NCI-H69 (cell line): ENCODE results near the gene GAS7.
"Not testable (repeated sequence)": the region's sequence is repeated elsewhere in the genome, so short reads cannot be mapped to it uniquely, and the experiment has no call there.

Source experiments
- DNase-seq: peaks from one replicate; lab custom pipeline; 2025; lab: John Stamatoyannopoulos, UW

GAS7 gene

GRCh38 chr17:10021272-10021984, 177.0 kb downstream of the GAS7 start:
- no peak for DNase-seq

GRCh38 chr17:10019941-10020451, 178.4 kb downstream of the GAS7 start:
- no peak for DNase-seq

GRCh38 chr17:10018461-10018891, 179.9 kb downstream of the GAS7 start:
- no peak for DNase-seq

- not testable (repeated sequence) for DNase-seq
These were observed 181.3 kb downstream of the GAS7 start for GRCh38 chr17:10016958-10017570.

GRCh38 chr17:10013365-10014112, 184.9 kb downstream of the GAS7 start:
- DNase-seq: no peak

- DNase-seq: no peak
These were observed 187.7 kb downstream of the GAS7 start for GRCh38 chr17:10010752-10011151.

- no peak for DNase-seq
These were observed 194.7 kb downstream of the GAS7 start for GRCh38 chr17:10003705-10004104.

GRCh38 chr17:10002567-10003360, 195.6 kb downstream of the GAS7 start:
- not testable (repeated sequence) for DNase-seq

- DNase-seq: no peak
These were observed 197.0 kb downstream of the GAS7 start for GRCh38 chr17:10001306-10001873.

- no peak for DNase-seq
These were observed 198.3 kb downstream of the GAS7 start for GRCh38 chr17:9999919-10000695.

GRCh38 chr17:9998060-9998459, 200.3 kb downstream of the GAS7 start:
- DNase-seq: no peak

GRCh38 chr17:9994761-9995160, 203.6 kb downstream of the GAS7 start:
- no peak for DNase-seq

- DNase-seq: no peak
These were observed 206.6 kb downstream of the GAS7 start for GRCh38 chr17:9991796-9992195.

- no peak for DNase-seq
These were observed 207.1 kb downstream of the GAS7 start for GRCh38 chr17:9991351-9991750.

- no peak for DNase-seq
These were observed 210.4 kb downstream of the GAS7 start for GRCh38 chr17:9987779-9988585.

- no peak for DNase-seq
These were observed 211.5 kb downstream of the GAS7 start for GRCh38 chr17:9986754-9987382.

GRCh38 chr17:9985646-9986045, 212.8 kb downstream of the GAS7 start:
- no peak for DNase-seq

- DNase-seq: no peak
These were observed 213.6 kb downstream of the GAS7 start for GRCh38 chr17:9984768-9985167.

- no peak for DNase-seq
These were observed 216.2 kb downstream of the GAS7 start for GRCh38 chr17:9982159-9982558.
